ENCODE results near the gene IGF1R.
A peak's percentile ranks its signal among the peaks of the same experiment; 100 is the strongest.

The IGF1R gene

DNA sequence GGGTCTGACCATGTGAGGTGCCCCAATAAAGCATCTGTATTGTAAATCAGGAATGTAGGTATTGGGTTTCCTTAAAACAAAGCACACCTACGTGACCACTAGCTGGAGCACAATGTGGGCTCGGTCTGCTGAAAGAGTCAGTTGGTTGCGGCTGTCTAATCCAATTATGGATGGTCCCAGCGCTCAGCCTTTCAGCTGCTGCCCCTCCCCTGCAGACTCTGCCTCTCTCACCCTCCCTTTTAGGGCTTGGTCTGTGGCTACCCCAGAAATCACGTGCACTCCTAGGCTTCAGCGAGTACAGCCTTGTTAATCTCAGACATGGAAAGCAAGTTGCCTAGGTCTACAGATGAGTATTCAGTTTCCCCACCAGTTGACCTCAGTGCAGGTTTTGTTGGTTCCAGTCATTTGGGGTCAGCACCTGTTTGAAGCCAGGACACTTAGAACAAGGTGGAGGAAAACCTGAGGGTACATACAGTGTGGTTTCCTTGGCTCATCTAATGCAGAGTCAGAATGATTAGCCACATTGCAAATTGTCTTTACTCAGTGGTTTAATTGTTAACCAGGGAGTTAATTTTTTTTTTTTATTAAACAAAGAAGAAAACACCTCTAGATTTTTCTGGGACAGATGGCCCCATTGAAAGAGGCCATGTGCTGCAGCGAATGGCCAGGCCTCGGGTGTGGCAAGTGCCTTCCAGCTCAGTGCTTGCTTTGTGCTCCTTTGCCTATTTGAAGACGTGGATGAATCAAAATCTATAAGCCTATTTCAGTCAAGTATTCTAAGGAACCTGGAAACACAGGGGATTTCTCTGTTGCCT lies 137.7 kb downstream of the IGF1R start:
- ATAC-seq (ENCODE audit: low read depth) = no peak
- H3K27me3 ChIP-seq (ENCODE audit: insufficient read depth, poor library complexity, severe bottlenecking) = no peaks in the 10 kb centered on the region
- DNase-seq (ENCODE audit: low spot score) = no peak
- H3K4me3 ChIP-seq (ENCODE audit: severe bottlenecking) = no peak overlapping the region
- peaks cover 26% of the 10 kb centered on the region for H3K4me1 ChIP-seq (ENCODE audit: insufficient read depth, poor library complexity, severe bottlenecking)
- H3K9me3 ChIP-seq (ENCODE audit: severe bottlenecking) = no peaks in the 10 kb centered on the region
- TF ChIP-seq, protein P1, sequence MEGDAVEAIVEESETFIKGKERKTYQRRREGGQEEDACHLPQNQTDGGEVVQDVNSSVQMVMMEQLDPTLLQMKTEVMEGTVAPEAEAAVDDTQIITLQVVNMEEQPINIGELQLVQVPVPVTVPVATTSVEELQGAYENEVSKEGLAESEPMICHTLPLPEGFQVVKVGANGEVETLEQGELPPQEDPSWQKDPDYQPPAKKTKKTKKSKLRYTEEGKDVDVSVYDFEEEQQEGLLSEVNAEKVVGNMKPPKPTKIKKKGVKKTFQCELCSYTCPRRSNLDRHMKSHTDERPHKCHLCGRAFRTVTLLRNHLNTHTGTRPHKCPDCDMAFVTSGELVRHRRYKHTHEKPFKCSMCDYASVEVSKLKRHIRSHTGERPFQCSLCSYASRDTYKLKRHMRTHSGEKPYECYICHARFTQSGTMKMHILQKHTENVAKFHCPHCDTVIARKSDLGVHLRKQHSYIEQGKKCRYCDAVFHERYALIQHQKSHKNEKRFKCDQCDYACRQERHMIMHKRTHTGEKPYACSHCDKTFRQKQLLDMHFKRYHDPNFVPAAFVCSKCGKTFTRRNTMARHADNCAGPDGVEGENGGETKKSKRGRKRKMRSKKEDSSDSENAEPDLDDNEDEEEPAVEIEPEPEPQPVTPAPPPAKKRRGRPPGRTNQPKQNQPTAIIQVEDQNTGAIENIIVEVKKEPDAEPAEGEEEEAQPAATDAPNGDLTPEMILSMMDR (IDR thresholded peaks at IDR 0.05; ENCODE audit: poor library complexity, severe bottlenecking) = no peak
- no peak overlapping the region for H3K27ac ChIP-seq (ENCODE audit: poor library complexity, severe bottlenecking)
- H3K36me3 ChIP-seq (ENCODE audit: low read depth) = no peaks in the 10 kb centered on the region; the same call in 1 of the 2 replicates

DNA sequence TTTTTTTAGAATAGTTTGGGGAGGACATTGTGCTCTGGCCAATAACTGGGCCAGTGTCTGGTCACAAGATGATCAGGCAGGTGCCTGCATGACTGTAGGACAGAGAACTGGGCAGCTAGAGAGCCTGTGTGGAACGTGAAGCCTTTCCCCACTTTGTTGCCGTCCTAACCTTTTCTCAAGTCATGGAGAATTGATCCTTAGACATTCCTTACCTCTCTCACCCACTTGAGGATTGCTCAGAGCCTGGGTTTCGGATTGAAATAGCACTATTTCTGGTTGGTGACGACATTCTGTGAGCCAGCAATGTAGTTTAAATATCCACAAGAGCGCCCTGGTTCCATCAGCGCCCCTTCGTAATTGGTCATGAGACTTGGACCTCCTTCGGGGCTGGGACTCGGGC lies 138.4 kb downstream of the IGF1R start:
- ATAC-seq (ENCODE audit: low read depth) = no peak
- no peaks in the 10 kb centered on the region for H3K27me3 ChIP-seq (ENCODE audit: insufficient read depth, poor library complexity, severe bottlenecking)
- no peak for DNase-seq (ENCODE audit: low spot score)
- H3K36me3 ChIP-seq (ENCODE audit: low read depth) = no peaks in the 10 kb centered on the region; the same call in 1 of the 2 replicates
- H3K27ac ChIP-seq (ENCODE audit: poor library complexity, severe bottlenecking) = no peak overlapping the region
- no peaks in the 10 kb centered on the region for H3K9me3 ChIP-seq (ENCODE audit: severe bottlenecking)
- H3K4me3 ChIP-seq (ENCODE audit: severe bottlenecking) = no peak overlapping the region
- H3K4me1 ChIP-seq (ENCODE audit: insufficient read depth, poor library complexity, severe bottlenecking) = peaks cover 29% of the 10 kb centered on the region
- TF ChIP-seq, protein P1 (IDR thresholded peaks at IDR 0.05; ENCODE audit: poor library complexity, severe bottlenecking) = no peak

DNA sequence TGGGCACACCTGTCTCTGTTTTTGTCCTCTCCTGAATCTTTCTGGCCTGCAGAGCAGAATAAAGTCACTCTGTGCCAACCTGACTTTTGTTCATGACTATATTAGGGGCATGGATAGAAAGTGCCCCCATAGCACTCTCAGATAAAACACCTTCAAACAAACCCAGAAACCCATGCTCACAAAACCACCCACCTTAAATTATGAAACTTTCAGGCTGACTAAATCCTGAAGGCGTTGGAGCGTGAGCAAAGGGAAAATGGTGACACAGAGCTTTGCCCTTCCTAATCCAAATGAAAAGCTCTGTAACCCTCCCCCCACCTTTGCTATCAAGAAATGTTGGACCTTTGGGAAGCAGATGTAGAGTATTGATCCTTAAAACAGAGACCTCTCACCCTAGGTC lies 138.9 kb downstream of the IGF1R start:
- H3K36me3 ChIP-seq (ENCODE audit: low read depth) = no peaks in the 10 kb centered on the region; the same call in 1 of the 2 replicates
- TF ChIP-seq, protein P1 (IDR thresholded peaks at IDR 0.05; ENCODE audit: poor library complexity, severe bottlenecking) = no peak
- peaks cover 29% of the 10 kb centered on the region for H3K4me1 ChIP-seq (ENCODE audit: insufficient read depth, poor library complexity, severe bottlenecking)
- no peak overlapping the region for H3K27ac ChIP-seq (ENCODE audit: poor library complexity, severe bottlenecking)
- H3K27me3 ChIP-seq (ENCODE audit: insufficient read depth, poor library complexity, severe bottlenecking) = no peaks in the 10 kb centered on the region
- H3K4me3 ChIP-seq (ENCODE audit: severe bottlenecking) = no peak overlapping the region
- no peak for ATAC-seq (ENCODE audit: low read depth)
- DNase-seq (ENCODE audit: low spot score) = no peak
- H3K9me3 ChIP-seq (ENCODE audit: severe bottlenecking) = no peaks in the 10 kb centered on the region

DNA sequence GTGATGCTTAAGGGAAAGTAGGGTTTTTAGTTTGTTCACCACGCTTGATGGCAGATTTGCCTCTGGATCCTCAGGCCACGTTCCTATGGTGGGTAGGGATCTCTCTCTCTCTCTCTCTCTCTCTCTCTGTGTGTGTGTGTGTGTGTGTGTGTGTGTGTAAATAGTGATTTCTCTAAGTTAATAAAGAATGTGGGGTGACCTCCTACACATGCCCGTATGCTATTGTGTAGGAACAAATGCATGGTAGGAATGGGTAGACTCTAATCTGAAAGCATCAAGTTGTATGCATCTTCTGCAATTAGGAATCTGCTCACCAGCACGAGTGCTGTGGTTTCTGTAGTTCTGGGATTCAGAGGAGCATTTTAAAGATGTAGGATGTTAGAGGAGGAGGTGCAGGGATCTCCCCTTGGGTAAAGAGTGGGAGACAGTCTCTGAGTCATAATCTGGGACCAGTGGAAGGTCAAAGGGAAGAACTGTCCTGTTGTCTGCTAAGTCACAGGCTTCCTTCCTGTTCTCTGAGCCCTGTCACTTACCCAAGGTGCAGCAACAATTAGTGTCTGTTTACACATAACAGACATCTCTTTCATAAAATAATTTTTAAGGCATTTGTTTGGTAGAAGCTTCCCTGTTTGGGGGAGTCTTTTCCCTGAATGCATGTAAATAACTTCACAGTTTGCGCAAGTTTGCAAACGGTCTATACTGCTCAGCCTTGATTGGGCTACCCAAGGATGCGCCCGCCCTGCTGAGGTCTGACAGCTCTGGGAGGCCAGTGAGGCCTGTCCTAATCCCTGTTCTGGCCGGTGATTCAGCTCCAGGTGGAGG lies 139.8 kb downstream of the IGF1R start:
- ATAC-seq (ENCODE audit: low read depth) = peak; percentile 81
- H3K4me1 ChIP-seq (ENCODE audit: insufficient read depth, poor library complexity, severe bottlenecking) = peaks cover 29% of the 10 kb centered on the region
- TF ChIP-seq, protein P1 (IDR thresholded peaks at IDR 0.05; ENCODE audit: poor library complexity, severe bottlenecking) = no peak
- peak overlapping the region; percentile 4 for H3K27ac ChIP-seq (ENCODE audit: poor library complexity, severe bottlenecking)
- DNase-seq (ENCODE audit: low spot score) = no peak
- no peak overlapping the region for H3K4me3 ChIP-seq (ENCODE audit: severe bottlenecking)
- no peaks in the 10 kb centered on the region; the same call in 1 of the 2 replicates for H3K36me3 ChIP-seq (ENCODE audit: low read depth)
- no peaks in the 10 kb centered on the region for H3K27me3 ChIP-seq (ENCODE audit: insufficient read depth, poor library complexity, severe bottlenecking)
- no peaks in the 10 kb centered on the region for H3K9me3 ChIP-seq (ENCODE audit: severe bottlenecking)
